ENCODE results near the gene C2CD2.

The C2CD2 gene

DNA sequence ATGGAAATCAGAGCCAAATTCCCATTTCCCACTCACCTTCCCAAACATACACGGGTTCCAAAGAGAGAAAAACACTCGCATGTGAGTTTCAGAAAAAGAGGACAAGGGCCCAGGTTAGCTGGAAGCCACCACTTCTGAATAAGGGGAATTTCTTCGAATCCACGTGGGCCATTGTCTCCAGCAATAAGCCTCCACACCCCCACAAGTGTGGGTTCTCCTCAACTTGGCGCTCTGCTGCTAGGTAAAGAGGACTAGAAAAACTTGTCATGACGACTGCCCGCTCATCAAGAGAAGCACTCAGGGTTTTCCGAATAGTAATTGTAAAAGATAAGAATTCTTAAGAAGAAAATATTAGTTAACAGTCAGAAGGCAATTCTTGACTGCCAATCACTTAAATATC lies 105.3 kb downstream of the C2CD2 start:
- no peak for DNase-seq (ENCODE audit: low read depth in 2 of 2, low spot score in 1 of 2)

DNA sequence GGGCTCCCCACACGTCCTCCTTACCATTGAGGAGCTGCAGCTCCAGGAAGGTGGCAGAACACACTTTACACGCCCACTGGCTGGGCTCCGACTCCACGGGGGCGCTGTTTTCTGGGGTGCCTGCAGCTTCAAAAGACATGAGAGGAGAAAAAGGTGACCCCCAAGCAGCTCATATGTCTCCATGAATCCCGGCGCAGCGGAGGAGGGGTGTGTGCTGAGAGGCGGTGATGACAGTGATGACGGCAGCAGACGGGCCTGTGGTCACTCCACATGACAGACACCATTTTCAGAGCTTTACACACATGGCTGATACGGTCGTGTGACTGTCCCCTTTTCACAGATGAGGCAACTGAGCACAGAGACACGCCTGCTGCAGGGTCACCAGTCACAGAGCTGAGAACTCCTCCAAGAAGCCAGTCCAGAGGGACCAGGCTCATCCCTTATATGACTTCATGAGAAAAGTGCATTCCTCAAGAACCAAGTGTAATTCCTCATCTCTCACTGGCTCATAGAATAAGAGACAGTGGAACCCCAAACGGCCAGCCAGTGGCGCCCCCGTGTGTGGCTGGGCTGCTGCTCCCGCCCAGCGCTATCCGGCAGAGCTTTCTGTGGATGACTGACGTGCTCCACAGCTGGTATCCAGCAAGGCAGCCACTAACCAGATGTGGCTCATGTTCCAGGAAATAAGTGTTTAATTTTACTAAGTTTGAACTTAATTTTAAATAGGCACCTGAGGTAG lies 106.6 kb downstream of the C2CD2 start:
- DNase-seq (ENCODE audit: low read depth in 2 of 2, low spot score in 1 of 2) = no peak

DNA sequence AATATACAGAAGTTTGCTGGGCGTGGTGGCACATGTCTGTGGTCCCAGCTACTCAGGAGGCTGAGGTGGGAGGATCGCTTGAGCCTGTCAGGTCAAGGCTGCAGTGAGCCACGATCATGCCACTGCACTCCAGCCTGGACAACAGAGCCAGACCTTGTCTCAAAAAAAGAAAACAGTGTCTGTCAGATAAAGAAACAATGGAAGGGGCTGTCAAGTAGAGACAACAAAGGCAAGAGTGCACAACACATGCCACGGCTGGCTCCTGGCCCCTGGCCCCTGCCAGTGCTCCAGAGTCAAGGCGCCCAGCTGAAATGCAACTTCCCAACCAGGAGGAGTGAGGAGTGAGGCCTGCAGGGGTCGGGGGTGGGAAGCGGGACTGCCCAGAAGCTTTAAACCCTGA lies 107.3 kb downstream of the C2CD2 start:
- no peak for DNase-seq (ENCODE audit: low read depth in 2 of 2, low spot score in 1 of 2)

DNA sequence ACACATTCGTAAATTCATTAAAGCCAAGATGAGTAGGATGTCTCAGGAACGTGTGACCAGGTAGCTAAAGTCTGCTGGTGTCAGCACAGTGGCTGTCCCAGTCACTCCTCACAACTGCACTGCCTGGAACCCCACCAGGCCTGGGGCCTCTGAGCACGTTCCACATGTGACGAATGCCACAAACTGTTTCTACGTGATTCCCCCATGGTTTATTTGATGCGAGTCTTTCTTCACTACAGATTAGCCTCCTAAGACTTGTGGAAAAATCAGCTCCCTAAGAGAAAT lies 107.8 kb downstream of the C2CD2 start:
- DNase-seq (ENCODE audit: low read depth in 2 of 2, low spot score in 1 of 2) = no peak

DNA sequence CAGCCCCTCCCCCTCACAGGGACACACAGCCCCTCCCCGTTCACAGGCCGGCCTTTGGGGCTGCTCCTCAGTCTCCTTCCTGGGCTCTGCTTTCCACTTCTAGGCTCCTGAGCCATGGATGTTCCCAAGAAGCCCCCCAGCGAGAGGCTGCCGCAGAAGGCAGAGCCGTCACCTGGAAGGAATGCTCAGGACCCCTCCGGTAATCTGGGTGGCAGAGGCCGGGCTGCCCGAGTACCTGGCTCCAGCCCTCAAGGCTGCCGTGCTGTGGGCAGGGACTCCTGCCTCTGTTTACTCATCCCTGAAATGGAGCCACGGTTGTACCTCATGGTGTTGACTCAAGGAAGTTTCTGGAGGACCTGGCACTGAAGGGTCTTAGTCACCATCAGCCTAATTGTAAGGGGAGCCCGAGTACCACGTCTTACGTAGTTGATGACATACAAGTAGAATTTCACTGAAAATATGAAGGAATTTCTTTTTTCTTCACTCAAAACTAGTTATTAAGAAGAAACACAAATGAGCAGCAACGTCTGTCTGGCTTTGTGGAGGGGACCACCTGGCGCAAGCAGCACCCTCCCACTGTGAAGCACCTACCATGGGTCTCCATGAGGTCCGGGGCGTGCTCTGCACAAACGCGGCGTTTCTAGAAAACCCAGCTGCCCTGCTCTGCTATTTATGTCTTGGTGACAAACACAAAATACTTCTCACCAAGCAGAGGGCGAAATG lies 108.3 kb downstream of the C2CD2 start:
- DNase-seq (ENCODE audit: low read depth in 2 of 2, low spot score in 1 of 2) = no peak

DNA sequence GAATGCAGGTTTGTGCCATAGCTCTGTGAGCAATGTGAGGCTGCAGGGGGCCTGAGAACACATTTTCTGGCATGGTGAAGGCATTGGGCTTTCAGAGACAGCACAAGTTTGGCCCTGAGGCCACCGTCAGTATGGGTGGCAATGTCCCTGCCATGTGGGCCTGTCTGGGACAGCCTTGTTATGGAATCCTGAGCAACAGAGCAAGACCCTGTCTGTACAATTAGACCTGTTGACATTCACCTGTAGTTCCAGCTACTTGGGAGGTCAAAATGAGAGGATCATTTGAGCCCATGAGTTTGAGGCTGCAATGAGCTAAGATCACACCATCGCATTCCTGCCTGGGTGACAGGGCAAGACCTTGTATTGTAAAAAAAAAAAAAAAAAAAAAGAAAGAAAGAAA lies 110.2 kb downstream of the C2CD2 start:
- no peak for DNase-seq (ENCODE audit: low read depth in 2 of 2, low spot score in 1 of 2)

DNA sequence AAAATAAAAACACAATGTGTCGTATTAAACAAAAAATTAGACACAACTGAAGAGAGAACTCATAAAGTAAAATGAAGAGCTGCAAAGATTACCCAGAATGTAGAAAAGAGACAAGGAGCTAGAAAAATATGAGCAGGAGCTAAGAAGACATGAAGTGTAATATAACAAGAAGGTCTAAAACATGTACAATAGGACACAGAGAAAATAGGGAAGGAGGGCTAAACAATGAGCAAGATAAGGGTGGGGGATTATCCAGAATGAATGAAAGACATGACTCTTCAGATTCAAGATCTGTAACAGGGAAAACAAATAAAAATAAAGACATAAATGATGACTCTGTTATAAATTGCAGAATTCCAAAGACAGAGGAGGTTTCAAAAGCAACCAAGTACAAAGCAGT lies 112.9 kb downstream of the C2CD2 start:
- no peak for DNase-seq (ENCODE audit: low read depth in 2 of 2, low spot score in 1 of 2)

DNA sequence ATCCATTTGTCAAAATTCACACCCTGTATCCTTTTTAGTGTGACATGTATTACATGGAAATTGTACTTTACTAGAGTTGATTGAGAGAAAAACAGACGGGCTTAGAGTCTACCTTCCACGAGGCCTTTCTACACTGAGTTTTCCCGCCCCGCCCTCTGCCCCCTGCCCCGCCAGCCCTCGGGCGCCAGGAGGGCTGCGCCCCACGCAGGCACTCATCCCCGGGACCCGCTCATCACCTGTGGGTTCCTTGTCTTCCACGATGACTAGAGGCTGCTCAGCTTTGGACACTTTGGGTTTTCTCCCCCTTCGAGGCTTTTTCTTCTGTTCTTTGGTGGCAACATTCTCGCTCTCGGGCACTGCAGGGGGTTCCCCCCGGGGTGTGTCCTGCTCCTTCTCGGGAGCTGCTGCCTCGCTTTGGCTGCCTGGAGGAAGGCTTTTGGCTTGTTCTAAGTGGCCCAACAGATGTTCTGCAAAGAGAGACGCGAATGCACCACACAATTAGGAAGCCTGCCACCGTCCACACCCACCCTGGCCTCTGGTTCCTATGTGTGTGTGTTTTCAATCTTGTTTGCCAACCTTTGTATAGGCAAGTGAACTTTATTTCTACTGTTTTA lies 114.3 kb downstream of the C2CD2 start:
- DNase-seq (ENCODE audit: low read depth in 2 of 2, low spot score in 1 of 2) = no peak

DNA sequence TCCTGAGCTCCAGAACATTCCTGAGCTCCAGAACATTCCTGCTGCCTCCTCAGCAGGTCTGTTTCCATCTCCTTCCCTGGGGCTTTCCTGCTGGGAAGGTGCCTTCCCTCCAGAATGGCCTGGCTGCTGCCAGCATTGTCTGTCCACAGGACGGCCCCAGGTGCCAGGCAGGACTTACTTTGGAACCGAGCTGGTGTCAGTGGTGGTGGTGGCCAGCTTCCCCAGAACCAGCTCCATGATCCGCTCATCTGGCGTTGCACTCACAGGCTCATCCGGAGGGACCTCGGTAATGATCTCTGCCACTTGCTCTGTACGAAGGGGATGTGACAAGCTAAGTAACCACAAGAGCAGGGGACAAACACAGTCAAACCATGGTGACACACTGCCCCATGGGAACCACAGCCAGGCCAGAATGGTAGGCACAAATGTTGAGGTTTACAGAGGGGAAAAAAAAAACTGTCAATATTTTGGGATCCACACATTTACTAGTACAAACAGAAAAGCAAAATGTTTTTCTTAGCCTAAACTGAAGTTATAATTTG lies 116.0 kb downstream of the C2CD2 start:
- DNase-seq (ENCODE audit: low read depth in 2 of 2, low spot score in 1 of 2) = no peak

DNA sequence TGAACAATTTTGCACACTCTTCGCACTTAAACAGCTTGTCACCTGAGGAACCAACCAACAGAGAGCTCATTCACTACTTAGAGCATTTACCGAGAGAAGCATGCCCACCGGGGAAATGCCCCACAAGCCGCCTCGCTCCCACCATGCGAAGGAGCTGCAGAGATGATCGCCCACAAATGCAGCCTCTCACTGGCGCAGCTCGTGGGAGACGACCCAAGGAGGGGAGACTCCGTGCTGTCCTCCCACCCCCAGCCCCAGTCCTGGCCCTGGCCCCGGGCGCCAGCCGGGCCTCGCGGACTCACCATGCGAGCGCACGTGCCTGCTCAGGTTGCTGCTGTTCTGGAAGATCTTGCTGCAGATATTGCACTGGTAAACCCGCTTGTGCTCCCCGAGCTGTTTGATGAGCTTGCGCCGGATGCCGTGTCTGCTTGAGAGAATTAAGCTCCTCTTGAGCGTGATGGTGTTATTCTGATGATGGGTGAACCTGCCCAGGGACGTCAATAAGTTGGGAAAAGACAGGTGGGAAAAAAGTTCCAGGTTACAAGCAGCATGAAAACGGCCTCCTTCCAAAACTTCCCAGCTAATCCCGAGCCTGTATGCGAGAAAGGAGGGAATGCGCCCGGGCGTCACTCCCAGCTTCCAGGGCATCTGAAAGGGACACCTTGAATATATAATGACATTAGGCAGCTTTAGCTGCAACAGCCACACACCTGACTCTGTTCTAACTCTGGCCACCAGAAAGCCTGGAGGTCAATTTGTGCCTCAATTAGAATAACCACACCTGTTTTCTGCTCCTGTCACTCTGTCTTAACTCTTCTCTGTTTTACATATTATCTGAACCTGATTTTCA lies 117.4 kb downstream of the C2CD2 start:
- no peak for DNase-seq (ENCODE audit: low read depth in 2 of 2, low spot score in 1 of 2)

DNA sequence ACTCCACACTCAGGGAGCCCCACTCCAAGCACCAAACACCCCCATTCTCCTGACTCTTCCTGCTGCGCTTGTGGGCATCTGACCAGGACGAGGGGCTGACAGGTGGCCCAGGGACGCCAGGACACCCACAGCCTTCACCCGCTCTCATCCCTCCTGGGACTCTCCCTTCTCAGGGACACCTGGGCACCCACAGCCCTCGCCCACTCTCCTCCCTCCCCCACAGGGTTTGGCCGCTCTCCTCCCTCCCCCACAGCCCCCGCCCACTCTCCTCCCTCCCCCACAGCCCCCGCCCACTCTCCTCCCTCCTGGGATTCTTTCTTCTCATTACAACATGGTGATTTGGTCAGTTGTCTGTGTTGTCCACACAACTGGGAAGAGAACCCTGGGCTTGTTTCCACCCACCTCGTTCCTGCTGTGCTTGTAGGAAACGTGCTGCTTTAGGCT lies 118.1 kb downstream of the C2CD2 start:
- DNase-seq (ENCODE audit: low read depth in 2 of 2, low spot score in 1 of 2) = no peak
